ENCODE data around the gene SDHC.
"Not testable (repeated sequence)": the region's sequence is repeated elsewhere in the genome, so short reads cannot be mapped to it uniquely, and the experiment has no call there.

The SDHC gene

GRCh38 chr1:161407451-161407985 is 93.3 kb downstream of the SDHC start:
- intact Hi-C loops (cut with DNase I): no loop called here
- no peak for DNase-seq

GRCh38 chr1:161408429-161409052 is 94.4 kb downstream of the SDHC start:
- intact Hi-C loops (cut with DNase I): no loop called here
- no peak for DNase-seq

- intact Hi-C loops (cut with DNase I); DNase-seq: not testable (repeated sequence)
Measured at GRCh38 chr1:161409848-161410635, 95.9 kb downstream of the SDHC start.

- DNase-seq; intact Hi-C loops (cut with DNase I): not testable (repeated sequence)
Measured at GRCh38 chr1:161410636-161410970, 96.4 kb downstream of the SDHC start.
